Activated CD8-positive, alpha-beta T cell treated with anti-CD3 and anti-CD28 coated beads for 36 hours (primary cell): ENCODE data around the gene CCDC60. TPM values are rescaled to one million over a fixed set of nuclear protein-coding genes. Genes with fewer than 3 reads are reported as not detected.

Experiments
- ATAC-seq: fragments of 200-7000 bp; cut with Tn5 transposase; one replicate; pipeline ENCODE4 v1.10.0; 2021; ENCODE audit warnings: mild to moderate bottlenecking, moderate library complexity
- CTCF ChIA-PET: fragments of 350-600 bp; sonication (Branson Sonifier 250); formaldehyde crosslinking; loops from one replicate; lab custom pipeline; 2021; ENCODE audit warnings: antibody characterized with exemption; lab: Charles Lee
- POLR2A ChIA-PET: fragments of 350-600 bp; sonication (Branson Sonifier 250); formaldehyde crosslinking; loops from one replicate; lab custom pipeline; 2021; ENCODE audit warnings: antibody characterized with exemption; lab: Charles Lee
- DNase-seq: peaks from one replicate; pipeline ENCODE4 v3.0.0-alpha.2; 2020
- H3K27ac Mint-ChIP-seq: one replicate; pipeline ENCODE4 v1.8.0; 2021; ENCODE audit warnings: mild to moderate bottlenecking, mixed read lengths
- H3K27me3 Mint-ChIP-seq: one replicate; pipeline ENCODE4 v1.8.0; 2021; ENCODE audit warnings: mixed read lengths
- H3K36me3 Mint-ChIP-seq: one replicate; pipeline ENCODE4 v1.8.0; 2021; ENCODE audit warnings: low read depth, mixed read lengths
- H3K4me1 Mint-ChIP-seq: one replicate; pipeline ENCODE4 v1.8.0; 2021; ENCODE audit warnings: low read depth, mixed read lengths
- H3K4me3 Mint-ChIP-seq: one replicate; pipeline ENCODE4 v1.8.0; 2021; ENCODE audit warnings: mild to moderate bottlenecking, moderate library complexity, mixed read lengths
- H3K9me3 Mint-ChIP-seq: one replicate; pipeline ENCODE4 v1.8.0; 2021; ENCODE audit warnings: mixed read lengths
- CTCF ChIP-seq: fragments of 200-600 bp; IDR thresholded peaks from one replicate; pipeline ENCODE4 v1.8.0; 2022; ENCODE audit warnings: antibody characterized with exemption, mild to moderate bottlenecking
- intact Hi-C: fragments of 100-400 bp; cut with micrococcal nuclease; formaldehyde crosslinking; loops from one replicate; pipeline ENCODE4 v1.10.0; 2022
- total RNA-seq, 2 experiments: library from RNA; stranded (reverse); gene quantifications; one replicate each; pipeline ENCODE4 v1.2.3, GENCODE V29; 2021

The CCDC60 gene
- total RNA-seq, 2 experiments from 2014 or later: not detected

- Mint-ChIP-seq H3K36me3 (no peaks in the 10 kb centered on the region), H3K27ac (no peak overlapping the region), H3K27me3 (peaks cover 3% of the 10 kb centered on the region), H3K4me3 (no peak overlapping the region), H3K4me1 (no peaks in the 10 kb centered on the region), H3K9me3 (peaks cover 6% of the 10 kb centered on the region)
- ChIA-PET CTCF (no interaction called here), POLR2A (no interaction called here)
- DNase-seq (no peak), ATAC-seq (no peak)
- intact Hi-C loops: no loop called here
- TF ChIP-seq CTCF: no peak
Measured at GRCh38 chr12:119366007-119366406, 31.5 kb downstream of the CCDC60 start.

DNA sequence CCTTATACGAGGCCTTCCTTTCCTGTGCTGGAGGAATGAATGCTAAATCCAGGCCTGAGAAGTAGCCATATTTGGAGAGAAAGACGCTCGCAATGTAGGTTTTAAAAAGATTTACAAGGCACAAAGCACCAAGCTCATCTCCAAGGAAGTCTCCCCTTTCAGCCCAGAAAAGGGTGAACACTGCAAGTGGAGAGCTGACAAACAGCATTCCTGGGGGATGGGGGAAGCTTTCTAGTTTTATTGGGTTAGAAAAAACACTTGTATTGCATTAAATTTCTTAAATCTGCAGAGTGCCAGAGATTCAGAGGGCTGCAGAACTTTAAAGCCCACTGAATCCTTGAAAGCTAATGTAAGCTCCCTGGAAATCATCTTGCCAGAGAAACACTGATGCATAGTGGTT, 34.6 kb downstream of the CCDC60 start:
- DNase-seq (no peak), ATAC-seq (no peak)
- Mint-ChIP-seq H3K9me3 (no peaks in the 10 kb centered on the region), H3K36me3 (no peaks in the 10 kb centered on the region), H3K27me3 (peaks cover 3% of the 10 kb centered on the region), H3K4me3 (no peak overlapping the region), H3K27ac (no peak overlapping the region), H3K4me1 (no peaks in the 10 kb centered on the region)
- ChIA-PET POLR2A (no interaction called here), CTCF (no interaction called here)
- no peak for TF ChIP-seq CTCF
- intact Hi-C loops: no loop called here

GRCh38 chr12:119369907-119370546, 35.5 kb downstream of the CCDC60 start:
- POLR2A ChIA-PET: no interaction called here
- intact Hi-C loops: no loop called here
- no peak for TF ChIP-seq CTCF
- Mint-ChIP-seq H3K4me1 (no peaks in the 10 kb centered on the region), H3K36me3 (no peaks in the 10 kb centered on the region), H3K27ac (no peak overlapping the region), H3K4me3 (no peak overlapping the region), H3K27me3 (peaks cover 4% of the 10 kb centered on the region), H3K9me3 (no peaks in the 10 kb centered on the region)
- ATAC-seq (no peak), DNase-seq (no peak)
- CTCF ChIA-PET: no interaction called here

DNA sequence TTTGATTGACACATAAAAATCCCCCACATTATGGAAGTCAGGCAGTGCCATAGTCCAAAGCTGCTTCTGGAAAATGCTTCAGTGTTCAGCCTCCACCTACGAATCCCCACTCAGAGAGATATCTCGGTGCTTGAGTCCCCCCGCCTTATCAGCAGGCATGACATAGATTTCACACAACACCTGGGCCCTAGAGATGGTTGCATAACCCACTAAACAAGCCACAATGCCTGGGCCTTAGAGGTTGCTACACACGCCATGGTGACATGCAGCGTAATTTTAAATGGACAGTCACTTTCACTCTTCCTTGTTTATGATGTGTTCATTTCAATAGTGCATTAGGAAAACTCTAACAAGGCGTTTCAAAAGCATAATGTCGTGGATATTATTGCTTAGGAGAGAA, 38.0 kb downstream of the CCDC60 start:
- DNase-seq (no peak), ATAC-seq (no peak)
- no peaks in the 10 kb centered on the region for H3K4me1 Mint-ChIP-seq
- intact Hi-C loops: no loop called here
- H3K4me3 Mint-ChIP-seq: no peak overlapping the region
- H3K9me3 Mint-ChIP-seq: no peaks in the 10 kb centered on the region
- ChIA-PET CTCF (no interaction called here), POLR2A (no interaction called here)
- H3K36me3 Mint-ChIP-seq: no peaks in the 10 kb centered on the region
- no peak for TF ChIP-seq CTCF
- no peak overlapping the region for H3K27ac Mint-ChIP-seq
- peaks cover 2% of the 10 kb centered on the region for H3K27me3 Mint-ChIP-seq

GRCh38 chr12:119373001-119373400, 38.5 kb downstream of the CCDC60 start:
- CTCF ChIA-PET: interaction anchor here (0.9 kb wide), 1 partner anchor 41 kb away, joined by 4 read pairs; no protein-coding TSS in a partner anchor
- Mint-ChIP-seq H3K4me1 (no peaks in the 10 kb centered on the region), H3K4me3 (no peak overlapping the region), H3K9me3 (no peaks in the 10 kb centered on the region), H3K36me3 (no peaks in the 10 kb centered on the region), H3K27me3 (peaks cover 1% of the 10 kb centered on the region), H3K27ac (no peak overlapping the region)
- no peak for TF ChIP-seq CTCF
- intact Hi-C loops: no loop called here
- ATAC-seq: no peak
- POLR2A ChIA-PET: no interaction called here
- no peak for DNase-seq
